Heart right ventricle (tissue), 16 donors: Measurements from ENCODE around the gene CTDSPL. TPM values are rescaled to one million over a fixed set of nuclear protein-coding genes. Genes with fewer than 3 reads are reported as not detected.
"Not testable (repeated sequence)": the region's sequence is repeated elsewhere in the genome, so short reads cannot be mapped to it uniquely, and the experiment has no call there.

ENCODE experiments used
- ATAC-seq, 8 donors: fragments of 200-7000 bp; cut with Tn5 transposase; one replicate each; pipeline ENCODE4 v1.9.1; 2020; ENCODE audit warnings: mild to moderate bottlenecking in 8 of 8, moderate library complexity in 8 of 8, moderate number of reproducible peaks in 1 of 8
- DNase-seq, 2 donors: peaks; one replicate each; pipeline ENCODE4 v3.0.0-alpha.2; 2020
- H3K27ac ChIP-seq, 10 donors: fragments of 200-600 bp; sonication (generic) in 2 of 10; one replicate each; pipeline versions ENCODE4 v1.5.0 to v1.8.0; 2020 to 2022; ENCODE audit warnings: mild to moderate bottlenecking in 3 of 10
- H3K27me3 ChIP-seq, 7 donors: fragments of 200-600 bp; one replicate each; pipeline ENCODE4 v1.8.0; 2021 to 2022; ENCODE audit warnings: mild to moderate bottlenecking in 2 of 7
- H3K36me3 ChIP-seq, 9 donors: fragments of 200-600 bp; sonication (generic) in 1 of 9; one replicate each; pipeline versions ENCODE4 v1.5.0 to v1.8.0; 2020 to 2022; ENCODE audit warnings: mild to moderate bottlenecking in 2 of 9
- H3K4me1 ChIP-seq, 9 donors: fragments of 200-600 bp; sonication (generic) in 1 of 9; one replicate each; pipeline versions ENCODE4 v1.5.0 to v1.8.0; 2020 to 2022; ENCODE audit warnings: mild to moderate bottlenecking in 4 of 9
- H3K4me3 ChIP-seq, 10 donors: fragments of 200-600 bp; sonication (generic) in 2 of 10; one replicate each; pipeline versions ENCODE4 v1.5.0 to v1.8.0; 2020 to 2022; ENCODE audit warnings: mild to moderate bottlenecking in 7 of 10, moderate library complexity in 2 of 10
- H3K9me3 ChIP-seq, 11 donors: fragments of 200-600 bp in 10 of 11; sonication (generic) in 2 of 11; one replicate each; pipeline versions ENCODE4 v1.5.0 to v1.8.0; 2013 to 2022; ENCODE audit warnings: mild to moderate bottlenecking in 2 of 11, control low read depth in 1 of 11, moderate library complexity in 1 of 11
- CTCF ChIP-seq, 9 donors: fragments of 200-600 bp; sonication (generic) in 2 of 9; IDR thresholded peaks; one replicate each; pipeline versions ENCODE4 v1.5.0 to v1.8.0; 2021 to 2022; ENCODE audit warnings: antibody characterized with exemption in 9 of 9, mild to moderate bottlenecking in 5 of 9, moderate library complexity in 1 of 9
- WGBS, 2 donors: extraction: QIAGEN DNeasy Blood & Tissue Kit; methylation state at CpG; one replicate each; pipeline ENCODE4 v1.1.7; 2013; ENCODE audit warnings: inconsistent platforms in 1 of 2; 5-methylcytosine and 5-hydroxymethylcytosine counted together
- intact Hi-C, 10 donors: fragments of 100-400 bp; cut with DNase I; formaldehyde crosslinking; loops; one replicate each; pipeline versions ENCODE4 v1.11.1 to v1.14.2; 2022
- long read RNA-seq, 3 donors: library from polyadenylated mRNA; unstranded; transcript quantifications; one replicate each; pipeline ENCODE4 v2.0.0, GENCODE V29; 2020 to 2021
- polyA plus RNA-seq, 2 donors: library from polyadenylated mRNA; stranded (reverse); fragments of 200-250 nt; gene quantifications; one replicate each; pipeline ENCODE4 v1.2.3, GENCODE V29; 2013
- total RNA-seq, 10 donors: library from RNA; stranded (reverse); fragmentation: NEBNext Ultra II Directional in 3 of 10; extraction: Animal tissue kit (Norgen Biotek cat#: 25700) in 3 of 10; gene quantifications; one replicate each; pipeline versions ENCODE4 v1.2.1 to v1.2.4, GENCODE V29; 2021 to 2023
- donor health status: Arrhythmogenic right ventricular cardiomyopathy.
- donor health status: ischemic (EF 13 %, LVEDD 7.1; RV severe dilation, severe dysfunction).
- donor health status: healthy with polysubstance abuse.
- donor health status: DM: no; HTN: yes; CAD: no.
- donor health status: DM: no; HTN: no; CAD: no.
- donor health status: ischemic (EF 25% LVEDD 6.9; RV normal size, moderate dysfunction).
- donor health status: ischemic (EF 25% LVEDD 5.7; RV mildly dilated, moderate dysfunction).
- donor health status: healthy.
- donor health status: DM: yes; HTN: yes; CAD: no.
- donor health status: Ischemic cardiomyopathy.
- donor health status: ischemic (EF 35%, LVEDD 5.7; RV mildly dilated, moderate dysfunction).
- donor health status: nonischemic (EF 11% LVEDD 7.7; RV severe dilation, severe dysfunction).
- donor health status: DM: yes; HTN: yes; CAD: no.
- donor health status: PGD.
- donor health status: ischemic (EF 29% LVEDD 5.4; RV normal size, mild dysfunction).
- donor health status: nonischemic (EF 23%, LVEDD 6.1; RV moderate dilation, normal function).

The CTDSPL gene
- 10 to 100 TPM; 27.8 to 51.5 (median 42.0) TPM for total RNA-seq
- polyA plus RNA-seq = 10 to 100 TPM in 1 of 2 donors, 1 to 10 TPM in 1; 5.4 to 11.3 TPM
- long read RNA-seq, donor 1, full-length matches to known transcripts = 30 of 51 reads
- long read RNA-seq, donor 1, partial matches to known transcripts = 5 of 51 reads
- long read RNA-seq, donor 1, other reads (novel, unspliced or antisense) = 16 of 51 reads
- long read RNA-seq, donor 2, full-length matches to known transcripts = 39 of 63 reads
- long read RNA-seq, donor 2, partial matches to known transcripts = 4 of 63 reads
- long read RNA-seq, donor 2, other reads (novel, unspliced or antisense) = 20 of 63 reads
- long read RNA-seq, donor 3, partial matches to known transcripts = 1 of 21 reads
- long read RNA-seq, donor 3, other reads (novel, unspliced or antisense) = 20 of 21 reads

GRCh38 chr3:37861620-37862041 lies at the start of gene CTDSPL:
Gene CTDSPL (plus strand): TSS chr3:37861880. CDS start chr3:37862200, 320 bp downstream.
- DNase-seq (peak in 1 of 2 donors; percentile 63), ATAC-seq (peak; percentile 4 to 39 (median 16))
- intact Hi-C loops = no loop called here
- H3K4me1 ChIP-seq = peaks cover 10 to 55% (median 44%) of the 10 kb centered on the region in 9 donors
- peak within 1 kb of the TSS; percentile 65 to 83 (median 74) for H3K4me3 ChIP-seq
- no peaks in the 10 kb centered on the region for H3K9me3 ChIP-seq
- H3K27ac ChIP-seq = peak within 1 kb of the TSS; percentile 81 to 94 (median 87)
- no peaks in the 10 kb centered on the region for H3K27me3 ChIP-seq
- WGBS, 2 donors = 0 to 2% methylated on average over 18 to 49 of the region's 57 CpGs
- H3K36me3 ChIP-seq = no peaks in the 10 kb centered on the region
- no peak for TF ChIP-seq CTCF (IDR thresholded peaks at IDR 0.05)

- Histone ChIP-seq H3K36me3 (peaks cover 0 to 62% (median 9%) of the 10 kb centered on the region in 9 donors), H3K27ac (peak overlapping the region in 6 of 10 donors; percentile 38 to 72 (median 68)), H3K9me3 (no peaks in the 10 kb centered on the region), H3K4me1 (peaks cover 15 to 56% (median 38%) of the 10 kb centered on the region in 9 donors), H3K4me3 (no peak overlapping the region), H3K27me3 (no peaks in the 10 kb centered on the region)
- TF ChIP-seq CTCF (IDR thresholded peaks at IDR 0.05) = no peak
- WGBS, 2 donors = 66 to 69% methylated on average over 4 of the region's 4 CpGs
- intact Hi-C loops = no loop called here
- ATAC-seq = peak in 6 of 8 donors; percentile 21 to 51 (median 30)
- no peak for DNase-seq
Observed at GRCh38 chr3:37812499-37812896, 49.2 kb upstream of the CTDSPL start.

- intact Hi-C loops = no loop called here
- no peak for ATAC-seq
- WGBS, 2 donors = 53 to 55% methylated on average over 1 of the region's 1 CpG
Observed at GRCh38 chr3:37813403-37813802, 48.3 kb upstream of the CTDSPL start.

GRCh38 chr3:37814547-37814946 lies 47.1 kb upstream of the CTDSPL start:
- TF ChIP-seq CTCF (IDR thresholded peaks at IDR 0.05) = peak in 7 of 9 donors; percentile 31 to 53 (median 39)
- ATAC-seq = no peak
- Histone ChIP-seq H3K4me1 (peaks cover 18 to 70% (median 47%) of the 10 kb centered on the region in 9 donors), H3K9me3 (no peaks in the 10 kb centered on the region), H3K27me3 (no peaks in the 10 kb centered on the region), H3K36me3 (peaks cover 0 to 54% (median 8%) of the 10 kb centered on the region in 9 donors), H3K27ac (peak overlapping the region in 2 of 10 donors; percentile 3 to 71), H3K4me3 (no peak overlapping the region)
- DNase-seq = no peak
- intact Hi-C loops = no loop called here
- WGBS, 2 donors = 93 to 95% methylated on average over 2 of the region's 2 CpGs

More at GRCh38 chr3:37813403-37813802, 48.3 kb upstream of the CTDSPL start:
- H3K27me3 ChIP-seq = no peaks in the 10 kb centered on the region
- peak overlapping the region in 6 of 10 donors; percentile 38 to 72 (median 68) for H3K27ac ChIP-seq
- TF ChIP-seq CTCF (IDR thresholded peaks at IDR 0.05) = no peak
- H3K4me1 ChIP-seq = peaks cover 15 to 59% (median 41%) of the 10 kb centered on the region in 9 donors
- no peak for DNase-seq
- H3K9me3 ChIP-seq = no peaks in the 10 kb centered on the region
- peaks cover 0 to 53% (median 9%) of the 10 kb centered on the region in 9 donors for H3K36me3 ChIP-seq
- no peak overlapping the region for H3K4me3 ChIP-seq

- not testable (repeated sequence) for H3K27me3 ChIP-seq, H3K9me3 ChIP-seq, H3K27ac ChIP-seq, ATAC-seq, H3K4me3 ChIP-seq, DNase-seq
- intact Hi-C loops = loop anchor here in 1 of 10 donors (5.0 kb wide), 1 partner anchor 33 kb away; no protein-coding TSS in a partner anchor
- 97 to 98% methylated on average over 9 of the region's 9 CpGs for WGBS, 2 donors
- Histone ChIP-seq H3K36me3 (peaks cover 0 to 54% (median 8%) of the 10 kb centered on the region in 9 donors), H3K4me1 (peaks cover 23 to 70% (median 49%) of the 10 kb centered on the region in 9 donors)
Observed at GRCh38 chr3:37815156-37815555, 46.5 kb upstream of the CTDSPL start.
